HG03135 (cell line): Measurements from ENCODE around the gene ERCC5.

ENCODE experiments used
- ATAC-seq: cut with Tn5 transposase; IDR thresholded peaks from one replicate; pipeline ENCODE4 v1.9.1; 2021; ENCODE audit warnings: mild to moderate bottlenecking, moderate library complexity; ENCODE audit not compliant: unreplicated experiment

The ERCC5 gene

DNA sequence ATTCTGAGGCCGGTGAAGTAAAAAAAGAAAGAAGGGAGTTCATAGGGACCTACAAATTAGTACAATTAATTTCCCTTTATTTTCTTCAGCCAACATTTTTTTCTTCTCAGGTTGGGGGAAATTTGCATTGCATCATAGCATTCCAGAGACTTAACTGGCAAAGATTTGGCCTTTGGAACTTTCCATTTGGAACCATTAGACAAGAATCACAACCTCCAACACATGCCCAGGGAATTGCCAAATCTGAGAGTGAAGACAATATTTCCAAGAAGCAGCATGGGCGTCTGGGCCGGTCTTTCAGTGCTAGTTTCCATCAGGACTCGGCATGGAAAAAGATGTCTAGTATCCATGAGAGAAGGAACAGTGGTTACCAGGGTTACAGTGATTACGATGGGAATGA is 6.4 kb upstream of the ERCC5 start:
- ATAC-seq: no peak

DNA sequence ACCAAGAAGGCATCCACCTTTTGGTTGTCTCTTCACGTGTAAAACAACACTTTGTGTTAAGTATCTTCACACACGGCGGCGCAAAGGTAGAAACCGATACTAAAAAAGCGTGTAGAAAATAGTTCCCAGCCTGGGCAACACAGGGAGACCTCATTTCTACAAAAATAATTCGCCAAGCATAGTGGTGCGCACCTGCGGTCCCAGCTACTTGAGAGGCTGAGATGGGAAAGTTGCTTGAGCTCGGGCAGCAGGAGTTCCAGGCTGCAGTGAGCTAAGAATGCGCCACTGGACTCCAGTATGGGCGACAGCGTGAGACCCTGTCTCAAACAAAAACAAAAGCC is 573 bp upstream of the ERCC5 start:
- peak; percentile 16 for ATAC-seq

- peak; percentile 39 for ATAC-seq
Measured at GRCh38 chr13:102846261-102847015, 606 bp downstream of the ERCC5 start.

- ATAC-seq: no peak
Measured at GRCh38 chr13:102847272-102848234, 1.7 kb downstream of the ERCC5 start.

GRCh38 chr13:102848956-102849355 is 3.1 kb downstream of the ERCC5 start:
- no peak for ATAC-seq

DNA sequence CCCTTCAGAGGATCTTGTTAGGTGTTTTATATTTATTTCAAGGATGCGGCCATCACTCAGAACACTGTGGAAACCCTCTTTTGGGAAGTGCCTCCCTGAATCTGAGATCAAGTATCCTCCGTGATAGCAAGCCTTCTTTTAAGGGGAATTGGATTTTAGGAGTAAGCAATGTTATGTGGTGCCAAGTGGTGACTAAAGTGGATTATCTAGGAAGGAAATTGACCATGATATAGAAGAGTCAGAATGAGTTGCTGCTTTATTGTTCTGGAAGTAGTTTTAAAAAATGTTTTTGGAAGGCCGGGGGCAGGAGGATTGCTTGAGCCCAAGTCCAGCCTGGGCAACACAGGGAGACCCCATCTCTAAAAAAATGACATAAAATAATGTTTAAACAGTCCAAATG is 6.7 kb downstream of the ERCC5 start:
- no peak for ATAC-seq

DNA sequence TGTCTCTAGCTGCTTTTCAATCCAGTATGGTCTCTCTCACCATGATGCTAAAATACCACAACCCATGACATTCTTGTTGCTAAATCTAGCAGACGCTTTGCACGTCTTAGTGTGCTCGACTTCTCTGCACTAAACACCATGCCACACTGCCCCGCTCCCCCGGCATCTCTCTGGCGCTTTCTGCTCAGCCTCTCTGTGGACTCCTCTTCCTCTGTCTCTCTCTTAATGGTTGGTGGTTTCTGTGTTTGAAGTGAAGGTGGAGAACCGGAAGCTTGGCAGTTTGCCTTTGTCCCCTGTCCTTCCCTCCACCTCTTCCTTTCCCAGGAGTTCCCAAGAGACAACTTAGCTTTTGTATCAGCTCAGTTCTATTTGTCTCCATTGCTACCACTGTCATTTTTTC is 8.8 kb downstream of the ERCC5 start:
- ATAC-seq: no peak

DNA sequence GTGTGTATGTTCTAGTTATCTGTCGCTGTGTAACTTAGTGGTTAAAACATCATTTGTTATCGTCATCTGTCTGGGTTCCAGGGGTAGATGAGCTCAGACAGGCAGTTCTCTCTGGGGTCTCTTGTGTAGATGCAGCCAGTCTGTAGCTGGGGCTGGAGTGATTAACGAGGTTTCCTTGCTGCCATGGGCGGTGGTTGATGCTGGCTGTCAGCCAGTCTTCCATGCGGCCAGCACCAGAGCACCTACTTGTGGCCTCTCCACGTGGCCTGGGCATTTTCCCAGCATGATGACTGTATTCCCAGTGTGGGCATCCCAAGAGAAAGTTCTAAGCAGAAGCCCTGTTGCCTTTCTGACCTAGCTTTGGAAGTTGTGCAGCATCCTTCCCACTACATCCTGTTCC is 10.7 kb downstream of the ERCC5 start:
- no peak for ATAC-seq

DNA sequence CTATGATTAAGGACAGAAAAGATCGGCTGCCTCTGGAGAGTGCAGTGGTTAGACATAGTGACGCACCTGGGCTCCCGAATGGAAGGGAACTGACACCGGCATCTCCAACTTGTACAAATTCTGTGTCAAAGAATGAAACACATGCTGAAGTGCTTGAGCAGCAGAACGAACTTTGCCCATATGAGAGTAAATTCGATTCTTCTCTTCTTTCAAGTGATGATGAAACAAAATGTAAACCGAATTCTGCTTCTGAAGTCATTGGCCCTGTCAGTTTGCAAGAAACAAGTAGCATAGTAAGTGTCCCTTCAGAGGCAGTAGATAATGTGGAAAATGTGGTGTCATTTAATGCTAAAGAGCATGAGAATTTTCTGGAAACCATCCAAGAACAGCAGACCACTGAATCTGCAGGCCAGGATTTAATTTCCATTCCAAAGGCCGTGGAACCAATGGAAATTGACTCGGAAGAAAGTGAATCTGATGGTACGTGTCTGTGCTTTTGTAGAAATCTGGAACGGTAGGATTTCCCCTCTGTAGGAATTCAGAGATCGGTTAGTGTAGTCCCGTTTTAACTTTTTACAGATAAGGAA is 16.9 kb downstream of the ERCC5 start:
- ATAC-seq: no peak

DNA sequence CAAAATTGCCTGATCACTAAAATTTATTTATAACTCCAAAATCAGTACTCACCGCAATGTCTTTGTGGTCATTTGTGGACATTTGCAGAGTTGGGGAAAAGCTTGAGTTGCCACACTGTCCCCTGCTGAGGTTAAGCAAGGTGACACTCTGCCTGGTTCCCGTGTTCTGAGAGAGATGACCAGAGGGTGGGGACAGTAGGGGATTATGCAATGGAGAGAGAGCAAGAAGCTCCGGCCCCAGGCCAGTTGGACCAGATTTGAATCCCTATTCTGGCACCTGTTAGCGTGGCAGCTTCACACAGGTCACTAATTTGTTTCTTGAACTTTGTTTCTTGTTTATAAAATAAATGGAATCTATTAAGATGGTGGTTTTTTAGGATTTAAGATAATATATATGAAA is 17.8 kb downstream of the ERCC5 start:
- ATAC-seq: no peak

GRCh38 chr13:102868366-102868936 is 22.6 kb downstream of the ERCC5 start:
- no peak for ATAC-seq

DNA sequence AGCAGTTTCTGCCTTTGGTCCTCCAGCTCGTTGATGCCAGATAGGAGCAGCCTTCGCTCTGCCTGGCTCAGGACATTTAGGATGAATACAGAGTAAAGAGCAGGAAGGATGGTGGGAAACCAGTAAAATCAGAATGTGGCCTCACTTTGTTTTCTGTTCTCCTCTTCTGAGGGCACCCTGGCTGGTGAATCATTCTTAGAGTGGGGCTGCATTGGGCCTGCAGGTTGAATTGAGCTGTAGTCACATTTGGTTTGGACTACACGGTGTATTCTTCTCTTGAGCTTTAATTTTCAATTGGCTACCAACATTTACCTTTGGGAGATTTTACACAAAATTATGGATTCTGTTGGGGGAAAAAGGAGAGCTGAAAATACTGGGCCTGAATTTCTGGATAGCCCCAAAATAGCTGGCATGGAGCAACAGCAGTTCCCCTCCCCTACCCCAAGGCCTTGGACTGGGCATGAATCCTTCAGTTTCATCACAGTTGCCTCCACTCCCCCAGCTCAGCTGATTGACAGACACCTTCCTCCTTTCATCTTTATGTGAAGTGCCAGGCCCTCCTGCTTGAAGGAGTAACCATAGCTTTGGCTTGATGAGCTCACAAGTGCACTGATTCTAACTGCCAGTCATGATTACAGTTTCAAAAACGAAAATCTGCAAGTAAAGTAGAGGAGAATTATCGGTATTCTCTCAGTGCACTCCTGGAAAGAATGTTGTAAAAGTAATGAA is 24.3 kb downstream of the ERCC5 start:
- peak; percentile 13 for ATAC-seq

- peak; percentile 61 for ATAC-seq
Measured at GRCh38 chr13:102870677-102871415, 25.0 kb downstream of the ERCC5 start.

GRCh38 chr13:102872131-102872530 is 26.3 kb downstream of the ERCC5 start:
- ATAC-seq: no peak

DNA sequence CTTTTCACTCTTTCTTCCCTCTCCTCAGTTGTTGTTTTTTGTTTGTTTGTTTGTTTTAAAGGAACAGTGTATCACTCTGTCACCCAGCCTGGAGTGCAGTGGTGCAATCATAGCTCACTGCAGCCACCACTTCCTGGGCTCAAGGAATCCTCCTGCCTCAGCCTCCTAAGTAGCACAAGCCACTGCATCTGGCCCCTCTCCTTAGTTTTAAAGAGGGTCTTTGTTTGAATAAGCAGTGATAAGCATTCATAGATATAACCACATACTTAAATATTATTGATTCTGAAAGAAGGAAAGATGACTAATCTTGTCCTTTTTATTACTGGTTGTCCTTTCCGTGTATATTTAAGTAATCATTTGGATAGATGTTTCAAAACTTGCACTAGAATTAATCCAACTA is 26.7 kb downstream of the ERCC5 start:
- ATAC-seq: no peak

DNA sequence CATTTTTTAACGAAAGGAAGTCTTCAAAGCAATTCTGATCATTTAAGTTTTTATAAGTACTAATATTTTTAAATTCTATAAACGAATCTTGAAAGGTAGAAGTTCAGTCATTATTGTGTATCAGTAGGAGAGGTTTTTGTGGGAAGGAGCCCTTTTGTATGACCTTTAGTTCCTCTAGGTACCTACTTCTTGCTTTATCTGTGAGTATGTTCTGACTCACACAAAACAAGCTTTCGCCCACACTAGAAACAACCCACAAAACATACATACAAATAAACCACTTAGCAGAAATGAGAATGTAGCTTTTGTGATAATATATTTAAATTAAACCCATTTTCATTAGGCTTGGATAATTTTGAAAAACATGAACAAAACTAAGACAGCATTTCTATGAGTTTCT is 27.8 kb downstream of the ERCC5 start:
- ATAC-seq: no peak

- ATAC-seq: no peak
Measured at GRCh38 chr13:102875256-102875655, 29.4 kb downstream of the ERCC5 start.

- ATAC-seq: no peak
Measured at GRCh38 chr13:102877303-102877702, 31.5 kb downstream of the ERCC5 start.

DNA sequence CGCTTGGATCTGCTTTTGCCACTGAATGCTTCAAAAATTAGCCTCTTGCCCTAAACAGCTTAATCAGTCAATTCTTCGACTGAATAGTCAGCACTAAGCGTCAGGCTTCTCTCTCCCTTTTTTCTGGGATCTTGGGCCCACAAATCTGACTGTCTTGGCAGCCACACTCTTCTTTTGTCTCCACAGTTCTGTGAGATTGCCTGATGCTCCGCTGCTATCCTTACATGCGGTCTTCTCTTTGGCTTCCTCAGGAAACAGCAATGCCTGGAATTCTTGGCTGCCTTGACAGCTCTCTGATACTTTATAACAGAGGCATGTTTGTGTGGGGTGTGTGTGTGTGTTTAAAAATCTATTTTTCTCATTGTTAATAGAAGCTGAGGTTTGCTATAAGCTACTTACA is 32.6 kb downstream of the ERCC5 start:
- no peak for ATAC-seq
